ENCODE measurements around the gene FSIP1. TPM values are rescaled to one million over a fixed set of nuclear protein-coding genes. Genes with fewer than 3 reads are reported as not detected.

FSIP1 gene
- polyA plus RNA-seq, 1 experiment: 0.43 TPM

DNA sequence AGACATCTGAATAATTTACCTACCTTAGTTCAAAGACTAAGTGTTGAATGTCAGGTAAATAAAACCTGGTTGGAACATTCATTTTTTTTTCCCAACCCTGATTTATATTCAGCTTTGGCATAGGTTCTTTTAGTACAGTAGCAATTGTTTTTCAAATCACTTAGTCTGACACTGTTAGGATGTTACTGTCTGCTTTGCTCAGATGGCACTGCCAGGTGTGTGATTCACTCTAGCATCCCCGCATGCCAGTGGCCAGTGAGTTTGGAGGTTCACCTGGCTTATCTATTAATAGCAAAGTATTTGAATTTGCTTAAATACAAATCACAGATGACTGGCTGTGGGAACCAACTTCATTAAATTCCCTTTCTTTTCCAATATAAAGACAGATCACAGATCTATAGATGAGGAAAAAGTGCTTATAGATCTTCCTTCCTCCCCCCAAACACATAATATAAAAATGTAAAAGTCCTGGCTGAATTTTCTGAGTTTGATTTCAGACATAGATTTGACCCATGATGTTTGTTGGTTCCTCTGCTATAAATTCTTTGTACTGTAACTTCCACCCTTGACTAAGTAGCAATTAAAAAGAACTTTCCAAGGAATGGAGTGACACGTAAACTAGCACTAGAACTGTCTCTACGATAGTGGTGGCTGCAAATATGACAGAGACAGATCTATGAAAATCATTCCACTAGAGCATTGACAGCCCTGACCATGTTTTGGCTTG lies 197.8 kb downstream of the FSIP1 start:
- DNase-seq (ENCODE audit: low read depth, low spot score): no peak
- H3K27me3 ChIP-seq (ENCODE audit: control insufficient read depth, insufficient read depth, low read length): no peaks in the 10 kb centered on the region
- TF ChIP-seq, protein P1, sequence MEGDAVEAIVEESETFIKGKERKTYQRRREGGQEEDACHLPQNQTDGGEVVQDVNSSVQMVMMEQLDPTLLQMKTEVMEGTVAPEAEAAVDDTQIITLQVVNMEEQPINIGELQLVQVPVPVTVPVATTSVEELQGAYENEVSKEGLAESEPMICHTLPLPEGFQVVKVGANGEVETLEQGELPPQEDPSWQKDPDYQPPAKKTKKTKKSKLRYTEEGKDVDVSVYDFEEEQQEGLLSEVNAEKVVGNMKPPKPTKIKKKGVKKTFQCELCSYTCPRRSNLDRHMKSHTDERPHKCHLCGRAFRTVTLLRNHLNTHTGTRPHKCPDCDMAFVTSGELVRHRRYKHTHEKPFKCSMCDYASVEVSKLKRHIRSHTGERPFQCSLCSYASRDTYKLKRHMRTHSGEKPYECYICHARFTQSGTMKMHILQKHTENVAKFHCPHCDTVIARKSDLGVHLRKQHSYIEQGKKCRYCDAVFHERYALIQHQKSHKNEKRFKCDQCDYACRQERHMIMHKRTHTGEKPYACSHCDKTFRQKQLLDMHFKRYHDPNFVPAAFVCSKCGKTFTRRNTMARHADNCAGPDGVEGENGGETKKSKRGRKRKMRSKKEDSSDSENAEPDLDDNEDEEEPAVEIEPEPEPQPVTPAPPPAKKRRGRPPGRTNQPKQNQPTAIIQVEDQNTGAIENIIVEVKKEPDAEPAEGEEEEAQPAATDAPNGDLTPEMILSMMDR (IDR thresholded peaks at IDR 0.05; ENCODE audit: low read depth, low read length): no peak
- POLR2A ChIA-PET: interaction anchor here (0.6 to 3.3 kb wide), 3 partner anchors 281 to 412 kb away, joined by 3 to 12 read pairs (median 4); no protein-coding TSS in a partner anchor
- peak overlapping the region; percentile 31 for H3K27ac ChIP-seq (ENCODE audit: low read depth, low read length)
- no peaks in the 10 kb centered on the region for H3K9me3 ChIP-seq (ENCODE audit: control insufficient read depth, insufficient read depth, low read length)
- peak overlapping the region; percentile 99 for H3K4me3 ChIP-seq (ENCODE audit: low read depth, low read length)
- CTCF ChIA-PET: interaction anchor here (2.7 to 2.9 kb wide), 2 partner anchors 172 kb away, joined by 10 to 14 read pairs; no protein-coding TSS in a partner anchor

- no peak for DNase-seq (ENCODE audit: low read depth, low spot score)
- TF ChIP-seq, protein P1 (IDR thresholded peaks at IDR 0.05; ENCODE audit: low read depth, low read length): no peak
- Histone ChIP-seq H3K4me3 (ENCODE audit: low read depth, low read length) (peak overlapping the region; percentile 99), H3K27ac (ENCODE audit: low read depth, low read length) (peak overlapping the region; percentile 41), H3K27me3 (ENCODE audit: control insufficient read depth, insufficient read depth, low read length) (no peaks in the 10 kb centered on the region), H3K9me3 (ENCODE audit: control insufficient read depth, insufficient read depth, low read length) (no peaks in the 10 kb centered on the region)
- ChIA-PET POLR2A (interaction anchor here (0.6 to 1.7 kb wide), 4 partner anchors 12 to 412 kb away, joined by 3 to 6 read pairs (median 6); no protein-coding TSS in a partner anchor), CTCF (interaction anchor here (2.9 kb wide), 1 partner anchor 173 kb away, joined by 14 read pairs; no protein-coding TSS in a partner anchor)
These were observed 198.4 kb downstream of the FSIP1 start for GRCh38 chr15:39584266-39584659.

- ChIA-PET CTCF (interaction anchor here (0.7 to 2.9 kb wide), 4 partner anchors 10 to 406 kb away, joined by 3 to 14 read pairs (median 5); no protein-coding TSS in a partner anchor), POLR2A (interaction anchor here (0.6 to 1.7 kb wide), 9 partner anchors 12 to 450 kb away, joined by 3 to 7 read pairs (median 5); no protein-coding TSS in a partner anchor)
- TF ChIP-seq, protein P1 (IDR thresholded peaks at IDR 0.05; ENCODE audit: low read depth, low read length): peak; percentile 58
- peak overlapping the region; percentile 99 for H3K4me3 ChIP-seq (ENCODE audit: low read depth, low read length)
- H3K9me3 ChIP-seq (ENCODE audit: control insufficient read depth, insufficient read depth, low read length): no peaks in the 10 kb centered on the region
- H3K27ac ChIP-seq (ENCODE audit: low read depth, low read length): peak overlapping the region; percentile 41
- no peak for DNase-seq (ENCODE audit: low read depth, low spot score)
- H3K27me3 ChIP-seq (ENCODE audit: control insufficient read depth, insufficient read depth, low read length): no peaks in the 10 kb centered on the region
These were observed 198.9 kb downstream of the FSIP1 start for GRCh38 chr15:39583596-39584265.

GRCh38 chr15:39582977-39583595 lies 199.6 kb downstream of the FSIP1 start:
- TF ChIP-seq, protein P1 (IDR thresholded peaks at IDR 0.05; ENCODE audit: low read depth, low read length): no peak
- DNase-seq (ENCODE audit: low read depth, low spot score): no peak
- H3K9me3 ChIP-seq (ENCODE audit: control insufficient read depth, insufficient read depth, low read length): no peaks in the 10 kb centered on the region
- H3K4me3 ChIP-seq (ENCODE audit: low read depth, low read length): peak overlapping the region; percentile 99
- no peaks in the 10 kb centered on the region for H3K27me3 ChIP-seq (ENCODE audit: control insufficient read depth, insufficient read depth, low read length)
- CTCF ChIA-PET: interaction anchor here (0.6 to 2.9 kb wide), 8 partner anchors 11 to 875 kb away, joined by 3 to 14 read pairs (median 4); no protein-coding TSS in a partner anchor
- POLR2A ChIA-PET: interaction anchor here (0.5 to 3.0 kb wide), 16 partner anchors 11 to 684 kb away, joined by 3 to 16 read pairs (median 4); partner anchors contain the start of gene FSIP1
- peak overlapping the region; percentile 90 for H3K27ac ChIP-seq (ENCODE audit: low read depth, low read length)

Data from AG04450 (cell line).